IPS-NIHi7 (cell line): Measurements from ENCODE around the gene CUBN.

Experiments
- DNase-seq: peaks from one replicate; pipeline ENCODE4 v3.0.0; 2012; ENCODE audit warnings: mixed read lengths; ENCODE audit errors: extremely low spot score

The CUBN gene

DNA sequence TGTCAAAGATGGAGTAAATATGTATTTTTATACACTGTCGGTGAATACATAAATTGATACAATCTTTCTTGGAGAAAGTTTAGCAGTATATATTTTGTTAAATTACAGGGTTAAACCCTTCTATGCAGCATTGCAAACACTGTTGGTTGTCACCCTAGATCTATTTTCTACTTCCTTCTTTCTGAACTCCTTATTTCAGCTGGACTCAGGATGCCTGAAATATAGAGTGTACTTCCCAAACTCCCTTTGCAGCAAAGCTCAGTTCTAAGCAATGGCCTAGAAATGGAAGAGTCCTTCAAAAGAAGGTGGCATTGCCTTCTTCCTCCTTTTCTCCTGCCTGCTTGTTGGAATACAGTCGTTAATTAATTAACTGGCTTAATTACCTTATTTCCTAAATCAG lies 20.6 kb downstream of the CUBN start:
- DNase-seq: no peak

DNA sequence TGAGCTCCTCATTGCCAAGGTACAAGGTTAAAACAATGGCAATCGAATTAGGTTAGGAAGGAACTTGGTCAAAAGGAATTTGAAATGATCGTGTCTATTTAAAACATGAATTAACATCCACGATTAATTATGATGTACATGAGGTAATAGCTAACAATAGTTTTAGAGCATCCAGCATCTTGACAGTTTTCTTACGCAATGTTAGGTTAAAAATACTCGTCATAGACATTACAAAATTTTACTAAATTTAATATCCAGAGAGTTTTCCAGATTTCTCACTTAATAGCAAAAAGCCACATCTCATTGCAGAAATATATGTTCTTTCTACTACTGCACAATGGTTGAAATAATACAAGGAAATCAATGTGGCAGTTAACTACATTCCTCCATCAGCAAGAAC lies 22.6 kb downstream of the CUBN start:
- DNase-seq: no peak

GRCh38 chr10:17101910-17102266 lies 27.7 kb downstream of the CUBN start:
- no peak for DNase-seq

DNA sequence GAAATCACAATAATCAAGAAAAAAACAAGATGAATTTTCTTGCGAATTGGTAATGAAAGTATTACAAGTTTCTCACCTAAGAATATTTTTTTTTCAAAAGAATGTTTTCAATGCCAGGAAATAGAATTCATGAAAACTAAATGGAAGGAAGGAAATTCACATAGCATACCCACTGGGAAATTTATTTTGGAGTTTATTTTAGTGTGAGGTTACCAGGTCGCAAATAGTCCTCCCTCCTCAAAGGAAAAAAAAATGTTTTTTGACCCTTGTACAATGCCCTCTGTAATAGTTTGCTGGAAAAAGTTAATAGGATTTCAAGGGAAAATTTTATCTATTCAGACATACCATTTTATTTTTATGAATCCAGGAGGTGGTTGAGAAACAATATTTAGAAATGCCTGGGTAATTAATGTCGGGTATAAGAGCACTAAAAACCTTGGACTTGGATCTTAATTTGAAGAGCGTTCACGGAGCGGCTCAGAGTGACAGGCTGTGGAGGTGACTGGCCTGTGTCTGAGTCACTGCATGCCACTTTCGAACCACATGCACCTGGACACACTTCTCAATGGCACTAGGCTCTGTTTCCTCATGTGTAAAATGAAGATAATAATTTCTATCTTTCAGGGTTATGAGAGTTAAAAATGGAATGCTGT lies 28.2 kb downstream of the CUBN start:
- DNase-seq: no peak

GRCh38 chr10:17100586-17100985 lies 29.0 kb downstream of the CUBN start:
- no peak for DNase-seq

DNA sequence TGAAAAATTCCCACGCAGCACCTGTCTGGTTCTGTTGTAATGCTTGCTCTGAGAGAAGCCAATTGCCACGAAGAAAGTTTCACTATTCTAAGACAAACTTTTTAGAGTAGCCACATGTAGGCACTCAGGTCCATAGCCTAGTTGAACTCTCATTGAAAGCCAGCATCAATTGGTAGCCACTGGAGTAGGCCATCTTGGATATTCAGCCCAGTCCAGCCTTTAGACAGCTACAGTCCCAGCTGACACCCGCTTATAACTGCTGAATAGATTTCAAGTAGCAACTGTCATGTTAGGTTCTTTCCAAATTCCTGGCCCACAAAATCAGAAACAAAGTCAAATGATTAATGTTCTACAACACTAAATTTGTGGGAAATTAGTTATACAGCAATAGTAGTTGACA lies 31.6 kb downstream of the CUBN start:
- no peak for DNase-seq

GRCh38 chr10:17094844-17095243 lies 34.8 kb downstream of the CUBN start:
- DNase-seq: no peak

- DNase-seq: no peak
These were observed 36.4 kb downstream of the CUBN start for GRCh38 chr10:17092986-17093803.

GRCh38 chr10:17092216-17092944 lies 37.2 kb downstream of the CUBN start:
- DNase-seq: no peak

GRCh38 chr10:17088118-17088806 lies 41.3 kb downstream of the CUBN start:
- no peak for DNase-seq

- DNase-seq: no peak
These were observed 42.7 kb downstream of the CUBN start for GRCh38 chr10:17086865-17087367.

DNA sequence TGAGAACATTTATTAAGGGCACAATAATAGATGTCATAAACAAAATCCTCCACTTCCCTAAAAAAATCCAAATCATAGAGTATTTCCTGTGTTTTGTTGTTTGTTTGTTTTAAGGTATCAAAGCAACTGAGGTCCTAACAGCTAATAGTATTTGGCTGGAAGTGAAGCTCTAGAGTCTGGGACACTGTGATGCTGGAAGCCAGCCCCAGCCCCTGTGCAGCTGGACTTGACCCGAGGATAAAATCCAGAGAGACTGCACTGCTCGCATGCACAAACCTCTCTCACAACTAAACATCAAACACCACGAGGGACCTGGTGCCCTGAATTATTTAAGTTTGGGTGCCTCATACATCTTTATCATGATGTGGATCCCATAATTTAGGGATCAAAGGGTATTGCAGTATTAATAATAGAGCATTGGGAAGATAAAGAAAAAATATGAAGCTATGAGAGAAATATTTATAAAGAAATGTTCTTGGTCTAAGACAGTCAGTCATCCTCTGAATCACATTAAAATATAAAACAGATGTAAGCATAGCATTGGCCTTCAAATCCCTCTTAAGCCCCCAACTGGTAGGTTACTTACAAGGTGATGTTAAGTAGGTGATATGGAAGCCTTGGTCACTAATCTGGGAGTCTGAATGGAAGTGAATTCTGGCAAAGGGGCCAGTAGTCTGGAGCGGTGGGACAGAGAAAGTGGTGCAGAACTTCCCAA lies 44.4 kb downstream of the CUBN start:
- DNase-seq: no peak

DNA sequence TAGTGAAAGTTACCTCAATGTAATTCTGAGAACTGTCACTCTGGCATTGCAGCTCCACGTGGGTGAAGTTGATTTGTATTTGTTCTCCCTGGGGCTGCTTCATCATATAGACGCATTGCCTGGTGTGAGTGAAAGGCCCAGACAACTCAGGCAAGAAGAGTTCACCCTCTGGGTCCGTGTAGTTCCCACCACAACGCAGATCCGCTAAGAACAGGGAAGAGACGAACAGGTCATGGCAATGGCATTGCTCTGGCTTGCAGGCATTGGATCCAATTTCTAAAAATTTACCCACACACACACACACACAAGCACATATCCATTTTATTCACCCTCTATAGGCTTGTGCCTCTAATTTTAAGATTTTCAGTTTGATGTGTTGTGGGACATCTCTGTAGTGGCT lies 45.4 kb downstream of the CUBN start:
- DNase-seq: no peak

GRCh38 chr10:17081431-17081830 lies 48.2 kb downstream of the CUBN start:
- DNase-seq: no peak

DNA sequence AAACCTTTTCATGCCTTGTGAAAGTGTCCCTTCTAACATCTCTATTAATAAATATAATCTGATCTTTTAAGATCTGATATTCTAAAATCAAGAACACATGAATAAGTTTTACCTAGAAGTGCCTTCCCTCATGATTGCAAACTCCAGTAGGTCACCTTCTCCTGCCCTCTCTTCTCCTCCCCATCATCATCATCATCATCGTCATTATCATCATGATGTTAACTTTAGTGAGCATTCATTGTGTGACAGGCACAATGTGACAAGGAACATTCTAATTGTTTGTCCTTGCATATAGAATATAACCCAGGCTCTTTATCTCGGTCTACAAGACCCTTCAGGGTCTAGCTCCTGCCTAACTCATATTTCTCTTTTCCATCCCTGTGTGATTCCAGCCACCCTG lies 51.7 kb downstream of the CUBN start:
- no peak for DNase-seq

DNA sequence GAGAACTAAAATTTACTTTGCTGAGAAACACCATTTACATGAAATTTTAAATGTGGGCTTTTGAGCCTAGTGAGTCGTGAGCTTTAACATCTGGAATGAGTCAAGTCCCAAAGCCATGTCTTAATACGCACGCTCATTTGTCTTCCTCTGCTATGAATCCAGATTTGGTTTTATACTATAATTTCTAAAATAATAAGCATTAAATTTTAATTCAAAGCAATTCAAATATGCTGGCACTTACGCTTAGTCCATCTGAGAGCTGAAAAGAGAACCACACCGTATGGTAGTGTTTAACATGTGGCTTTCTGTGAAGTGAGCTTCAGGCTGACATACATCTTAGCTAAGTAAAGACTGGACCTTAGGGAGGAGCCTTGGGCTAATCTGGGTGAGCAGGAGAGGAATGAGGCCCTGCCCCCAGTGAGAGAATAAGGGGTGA lies 52.2 kb downstream of the CUBN start:
- DNase-seq: no peak

DNA sequence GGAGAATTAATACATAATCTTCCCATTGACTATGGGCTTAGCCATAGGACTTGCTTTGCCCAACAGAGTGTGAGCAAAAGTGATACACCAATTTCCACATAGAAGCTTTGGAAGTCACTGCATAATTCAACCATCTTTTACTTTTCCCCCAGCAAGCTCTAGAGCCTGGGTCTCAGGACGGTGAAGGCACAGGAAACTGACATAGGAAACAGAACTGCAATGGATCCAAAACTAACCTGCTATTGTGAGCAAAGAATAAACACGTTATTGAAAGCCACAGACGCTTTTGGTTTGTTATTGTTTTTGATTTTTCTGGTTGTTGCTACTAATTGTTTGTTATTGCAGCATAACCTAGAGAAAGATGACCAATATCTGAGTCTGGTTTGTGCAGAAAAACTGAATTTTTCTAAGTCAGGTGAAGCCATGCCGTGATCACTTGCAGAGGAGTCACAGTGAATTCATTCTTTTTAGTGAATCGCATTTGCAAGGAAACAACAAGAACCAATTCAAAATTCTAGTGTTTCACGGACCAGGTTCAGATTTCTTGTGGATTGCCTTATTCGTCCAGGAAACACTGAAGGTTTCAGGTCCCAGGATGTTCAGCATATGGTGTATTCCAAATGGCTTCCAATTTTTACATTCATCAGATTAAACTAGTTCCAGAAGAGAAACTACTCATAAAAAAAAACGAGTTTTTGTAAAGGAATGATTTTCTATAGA lies 52.8 kb downstream of the CUBN start:
- no peak for DNase-seq

- DNase-seq: no peak
These were observed 53.9 kb downstream of the CUBN start for GRCh38 chr10:17075533-17076359.

DNA sequence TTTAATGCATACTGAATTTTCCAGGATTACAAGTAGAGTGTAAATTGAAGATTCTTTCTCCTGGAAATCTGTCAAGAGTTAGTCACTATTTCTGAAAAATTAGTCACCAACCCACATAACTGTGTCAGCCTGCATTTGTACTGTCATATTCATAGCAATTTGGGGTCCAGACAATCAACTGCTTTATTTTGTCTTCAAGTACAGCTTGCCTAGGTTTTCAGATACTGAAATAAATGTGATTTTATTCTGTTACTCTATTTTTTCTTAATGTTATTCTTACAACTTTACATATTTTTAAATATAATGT lies 55.1 kb downstream of the CUBN start:
- no peak for DNase-seq
